Suppressor macrophage (primary cell): Measurements from ENCODE around the gene PFDN1.
"Not testable (repeated sequence)": the region's sequence is repeated elsewhere in the genome, so short reads cannot be mapped to it uniquely, and the experiment has no call there.

ENCODE experiments used
- DNase-seq, 4 experiments: peaks; one replicate each; pipeline ENCODE4 v3.0.0-alpha.2; 2020 to 2022
- total RNA-seq, 17 experiments: gene quantifications; one replicate each; lab custom pipeline; 2026; ENCODE audit warnings: mixed read lengths in 6 of 17, inconsistent platforms in 3 of 17; lab: John Stamatoyannopoulos, UW

Gene PFDN1
- total RNA-seq = 21.4 to 50.6 (median 36.0) reads per million in 17 experiments

- peak; percentile 96 to 99 (median 97) for DNase-seq
Measured at GRCh38 chr5:140302786-140303639, at the start of gene PFDN1. TSS of gene PFDN1 (minus strand) at chr5:140303101. CDS start at chr5:140303073, 28 bp downstream.

- DNase-seq = peak; percentile 88 to 95 (median 90)
Measured at GRCh38 chr5:140351609-140352334, 48.9 kb upstream of the PFDN1 start.

GRCh38 chr5:140349244-140349643 is 46.3 kb upstream of the PFDN1 start:
- DNase-seq = no peak

GRCh38 chr5:140348104-140348503 is 45.2 kb upstream of the PFDN1 start:
- no peak for DNase-seq

- no peak for DNase-seq
Measured at GRCh38 chr5:140347360-140347759, 44.5 kb upstream of the PFDN1 start.

- DNase-seq = peak; percentile 82 to 91 (median 88)
Measured at GRCh38 chr5:140346348-140347221, 43.7 kb upstream of the PFDN1 start, which contains the start of gene HBEGF. TSS of gene HBEGF (minus strand) at chr5:140346603. CDS start at chr5:140346328, 275 bp downstream.

- DNase-seq = peak; percentile 51 to 78 (median 64)
Measured at GRCh38 chr5:140345919-140346347, 43.0 kb upstream of the PFDN1 start.

GRCh38 chr5:140344683-140345423 is 42.0 kb upstream of the PFDN1 start:
- DNase-seq = peak in 2 of 4 experiments; percentile 24 to 29

GRCh38 chr5:140343849-140344248 is 40.9 kb upstream of the PFDN1 start:
- not testable (repeated sequence) for DNase-seq

- peak in 3 of 4 experiments; percentile 59 to 64 (median 60) for DNase-seq
Measured at GRCh38 chr5:140342896-140343295, 40.0 kb upstream of the PFDN1 start.

- peak; percentile 82 to 90 (median 86) for DNase-seq
Measured at GRCh38 chr5:140342287-140342686, 39.4 kb upstream of the PFDN1 start.

- DNase-seq = no peak
Measured at GRCh38 chr5:140341591-140341990, 38.7 kb upstream of the PFDN1 start.

GRCh38 chr5:140340605-140341121 is 37.8 kb upstream of the PFDN1 start:
- DNase-seq = peak in 2 of 4 experiments; percentile 53 to 57

- no peak for DNase-seq
Measured at GRCh38 chr5:140339636-140340035, 36.7 kb upstream of the PFDN1 start.

- DNase-seq = peak in 2 of 4 experiments; percentile 53 to 60
Measured at GRCh38 chr5:140338908-140339307, 36.0 kb upstream of the PFDN1 start.

- DNase-seq = no peak
Measured at GRCh38 chr5:140338336-140338735, 35.4 kb upstream of the PFDN1 start.

- DNase-seq = no peak
Measured at GRCh38 chr5:140337880-140338279, 35.0 kb upstream of the PFDN1 start.

GRCh38 chr5:140336388-140336787 is 33.5 kb upstream of the PFDN1 start:
- DNase-seq = no peak

- peak in 1 of 4 experiments; percentile 14 for DNase-seq
Measured at GRCh38 chr5:140331638-140332037, 28.7 kb upstream of the PFDN1 start.

- no peak for DNase-seq
Measured at GRCh38 chr5:140329739-140330481, 27.0 kb upstream of the PFDN1 start.
